Stimulated activated CD4-positive, alpha-beta T cell treated with anti-CD3 and anti-CD28 coated beads, Interleukin-4, amount 100 ng/mL, for 4 hours (primary cell): ENCODE results near the gene SEC23B.

Experiments used
- DNase-seq, 2 experiments: peaks; one replicate each; pipeline ENCODE4 v3.0.0-alpha.2; 2020

Gene SEC23B

GRCh38 chr20:18588574-18588933 lies 80.8 kb downstream of the SEC23B start:
- DNase-seq = no peak

- DNase-seq = no peak
Measured at GRCh38 chr20:18589941-18590674, 82.4 kb downstream of the SEC23B start.

- DNase-seq = no peak
Measured at GRCh38 chr20:18596270-18596669, 88.5 kb downstream of the SEC23B start.

DNA sequence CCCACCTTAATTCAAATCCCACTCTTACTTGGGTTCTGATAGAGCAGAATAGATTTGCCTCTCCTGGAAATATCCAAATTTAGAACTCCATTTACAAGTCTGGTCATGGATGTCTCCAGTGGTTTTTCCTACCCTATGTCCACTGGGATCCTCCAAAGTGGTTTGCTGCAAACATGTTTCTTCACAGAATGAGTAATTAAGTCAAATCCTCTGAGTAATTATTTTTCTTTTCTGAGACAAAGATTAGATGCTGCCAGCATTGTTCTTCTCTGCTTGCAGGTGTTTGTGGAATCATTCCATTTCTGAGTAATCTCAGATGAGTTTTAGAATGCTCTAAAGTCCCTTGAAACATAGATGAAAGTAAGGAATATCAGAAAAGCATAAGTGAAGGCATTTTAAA lies 102.0 kb downstream of the SEC23B start:
- no peak for DNase-seq
